ENCODE results near the gene CRYBB1.
"Not testable (repeated sequence)": the region's sequence is repeated elsewhere in the genome, so short reads cannot be mapped to it uniquely, and the experiment has no call there.

CRYBB1 gene

DNA sequence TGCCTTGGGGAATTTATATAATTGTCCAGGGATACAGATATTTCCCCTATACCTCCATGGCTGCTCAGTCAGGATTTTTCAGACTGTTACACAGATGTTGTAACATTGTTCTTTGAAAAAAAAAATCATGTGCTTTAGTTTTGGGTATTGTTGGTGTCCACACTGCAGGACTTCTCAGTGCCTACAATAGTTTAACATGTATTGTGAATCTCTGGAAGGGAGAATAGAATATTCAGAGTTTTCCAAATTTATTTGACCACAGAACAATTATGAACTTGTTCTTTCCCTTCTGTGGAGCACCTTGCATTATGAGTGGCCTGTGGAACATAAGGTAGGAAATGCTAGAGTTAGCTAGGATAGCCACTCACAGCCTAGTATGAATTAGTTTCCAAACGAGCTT, 18.5 kb upstream of the CRYBB1 start:
- no peak for DNase-seq (ENCODE audit: low read depth in 2 of 2)

- no peak for DNase-seq (ENCODE audit: low read depth in 2 of 2)
These were observed 17.3 kb upstream of the CRYBB1 start for GRCh38 chr22:26635117-26635516.

DNA sequence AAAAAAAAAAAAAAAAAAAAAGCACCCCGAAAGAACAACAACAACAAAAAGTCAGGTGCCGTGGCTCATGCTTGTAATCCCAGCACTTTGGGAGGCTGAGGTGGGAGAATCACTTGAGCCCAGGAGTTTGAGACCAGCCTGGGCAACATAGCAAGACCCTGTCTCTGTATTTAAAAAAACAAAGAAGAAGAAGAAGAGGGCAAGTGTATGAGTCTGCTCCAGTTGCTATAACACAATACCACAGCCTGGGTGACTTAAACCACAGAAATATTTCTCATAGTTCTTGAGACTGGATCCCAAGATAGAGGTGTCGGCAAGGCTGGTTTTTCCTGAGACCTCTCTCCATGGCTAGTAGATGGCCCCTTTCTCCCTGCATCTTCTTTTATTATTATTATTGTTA, 16.4 kb upstream of the CRYBB1 start:
- no peak for DNase-seq (ENCODE audit: low read depth in 2 of 2)

DNA sequence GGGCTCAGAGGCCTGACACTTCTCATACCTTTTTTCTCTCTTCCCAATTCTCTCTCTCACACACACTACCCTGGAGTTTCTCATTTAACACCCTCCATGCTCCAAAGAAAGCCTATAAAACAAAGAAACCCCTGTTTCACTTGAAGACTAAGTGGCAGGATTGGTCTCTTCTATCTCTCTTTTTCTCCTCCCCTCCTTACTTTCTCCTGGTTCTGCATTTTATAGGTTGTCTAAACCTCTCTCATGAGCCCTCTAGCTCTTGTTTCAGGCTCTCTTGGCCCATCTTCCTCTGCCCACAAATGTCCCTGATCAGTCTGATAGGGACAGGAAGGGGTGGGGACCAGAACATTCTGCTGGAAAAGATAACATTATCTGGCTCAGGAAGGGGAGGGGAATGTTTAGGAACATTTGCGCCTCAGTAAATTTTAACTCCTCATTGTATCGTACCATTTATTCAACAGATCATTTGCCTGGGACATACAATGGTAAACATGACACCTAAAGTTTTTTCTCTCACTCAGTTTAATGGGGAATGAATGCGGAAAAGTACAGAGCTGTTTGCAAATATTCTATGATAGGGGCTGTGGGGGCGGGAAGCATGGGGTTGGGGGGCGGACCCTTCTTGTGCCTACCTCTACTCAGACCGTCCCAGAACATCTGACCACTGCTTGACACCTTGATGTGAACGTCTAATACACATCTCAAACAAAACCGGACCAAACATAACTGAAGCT, 14.8 kb upstream of the CRYBB1 start:
- DNase-seq (ENCODE audit: low read depth in 2 of 2): no peak

DNA sequence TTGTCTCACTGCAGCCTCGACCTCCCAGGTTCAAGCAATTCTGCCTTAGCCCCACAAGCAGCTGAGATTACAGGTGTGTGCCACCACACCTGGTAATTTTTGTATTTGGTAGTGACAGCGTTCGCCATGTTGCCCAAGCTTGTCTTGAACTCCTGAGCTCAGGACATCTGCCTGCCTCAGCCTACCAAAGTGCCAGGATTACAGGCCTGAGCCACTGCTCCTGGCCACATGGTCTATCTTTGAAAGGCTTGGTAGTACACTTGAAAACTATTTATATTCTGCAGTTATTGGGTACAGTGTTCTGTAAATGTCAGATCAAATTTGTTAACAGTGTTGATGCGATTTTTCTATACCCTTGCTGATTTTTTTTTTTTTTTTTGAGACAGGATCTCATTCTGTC, 13.5 kb upstream of the CRYBB1 start:
- DNase-seq (ENCODE audit: low read depth in 2 of 2): no peak

GRCh38 chr22:26629988-26630761, 12.3 kb upstream of the CRYBB1 start:
- DNase-seq (ENCODE audit: low read depth in 2 of 2): no peak

DNA sequence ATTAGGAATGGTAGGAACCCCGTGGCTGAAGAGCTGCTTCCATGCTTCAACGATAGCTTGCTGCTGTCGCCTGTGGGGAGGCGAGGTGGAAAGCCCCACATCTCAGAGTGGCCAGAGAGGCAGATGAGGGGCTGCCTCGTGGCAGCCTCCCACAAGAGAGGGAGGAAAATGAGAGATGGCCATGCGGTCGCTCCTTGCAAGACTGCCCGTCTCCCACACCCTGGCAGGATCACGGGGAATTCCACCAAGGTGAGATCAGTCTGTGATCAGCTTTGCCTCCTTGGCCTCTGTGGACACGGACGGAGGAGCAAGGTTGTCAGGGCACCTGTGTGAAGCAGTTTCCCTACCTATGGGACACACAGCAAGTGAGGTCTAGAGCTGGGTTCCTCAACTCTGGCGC, 7.0 kb upstream of the CRYBB1 start:
- no peak for DNase-seq (ENCODE audit: low read depth in 2 of 2)

GRCh38 chr22:26623984-26624383, 6.2 kb upstream of the CRYBB1 start:
- DNase-seq (ENCODE audit: low read depth in 2 of 2): no peak

DNA sequence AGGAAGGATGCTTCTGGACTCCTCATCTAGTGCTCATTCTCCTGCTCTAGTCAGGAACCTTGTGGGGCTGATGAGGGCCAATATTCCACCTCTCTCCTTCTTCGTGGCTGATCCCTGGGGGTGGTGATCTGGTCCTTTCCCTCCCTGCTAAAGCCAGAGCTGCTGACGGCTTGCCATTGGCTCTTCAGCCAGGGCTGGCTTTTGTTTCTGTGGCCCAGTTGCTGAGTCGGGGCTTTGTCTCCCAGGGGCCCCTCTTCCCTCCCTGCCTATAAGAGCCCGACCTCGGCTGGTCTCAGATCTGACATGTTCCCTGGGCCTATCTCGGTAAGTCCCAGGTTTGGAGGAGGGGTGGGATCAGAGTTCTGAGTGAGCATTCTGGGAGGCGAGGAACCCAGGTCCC, 3.8 kb upstream of the CRYBB1 start, which contains the start of gene CRYBA4:
TSS of gene CRYBA4 (plus strand) at position 301 of the 400 bp plus-strand sequence. CDS start 634 bp downstream, outside the sequence.
- no peak for DNase-seq (ENCODE audit: low read depth in 2 of 2)

- DNase-seq (ENCODE audit: low read depth in 2 of 2): no peak
These were observed 2.4 kb upstream of the CRYBB1 start for GRCh38 chr22:26620197-26620596.

GRCh38 chr22:26619510-26619909, 1.7 kb upstream of the CRYBB1 start:
- no peak for DNase-seq (ENCODE audit: low read depth in 2 of 2)

DNA sequence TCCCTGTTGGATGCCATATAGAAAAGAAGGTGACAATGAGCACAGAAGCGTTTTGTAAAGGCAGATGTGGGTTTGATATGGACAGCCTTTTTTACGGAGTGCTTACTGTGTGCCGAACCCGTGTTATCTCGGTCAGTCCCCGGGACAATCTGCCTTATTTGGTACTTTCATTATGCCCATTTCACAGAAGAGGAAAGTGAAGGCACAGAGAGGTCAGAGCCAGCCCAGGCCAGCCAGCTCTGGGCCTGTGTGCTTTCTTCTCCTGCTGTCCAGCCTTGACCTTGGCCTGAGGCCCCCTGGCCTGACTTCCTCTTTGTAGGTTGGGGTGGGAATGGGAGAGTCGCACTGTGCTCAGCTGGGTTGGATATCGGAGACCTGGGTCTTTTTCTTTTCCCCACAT, 628 bp upstream of the CRYBB1 start:
- DNase-seq (ENCODE audit: low read depth in 2 of 2): no peak

DNA sequence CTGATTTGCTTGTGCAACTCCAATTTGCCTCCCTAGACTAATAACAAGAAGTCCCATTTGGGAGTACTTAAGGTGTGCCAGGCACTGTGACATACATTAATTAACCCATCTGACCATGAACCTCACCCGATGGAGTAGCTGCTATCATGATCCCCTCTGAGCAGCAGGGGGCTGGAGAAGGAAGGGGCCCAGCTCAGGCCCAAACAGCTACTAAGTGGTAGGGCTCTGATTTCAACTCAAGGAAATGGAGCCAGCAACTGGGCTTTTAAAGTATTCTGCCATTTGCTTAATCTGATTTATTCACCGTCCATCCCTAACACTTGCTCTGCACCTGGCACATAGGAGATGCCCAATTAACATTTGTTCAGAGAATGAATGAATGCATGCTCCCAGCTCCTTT, 1.2 kb downstream of the CRYBB1 start:
- no peak for DNase-seq (ENCODE audit: low read depth in 2 of 2)

DNA sequence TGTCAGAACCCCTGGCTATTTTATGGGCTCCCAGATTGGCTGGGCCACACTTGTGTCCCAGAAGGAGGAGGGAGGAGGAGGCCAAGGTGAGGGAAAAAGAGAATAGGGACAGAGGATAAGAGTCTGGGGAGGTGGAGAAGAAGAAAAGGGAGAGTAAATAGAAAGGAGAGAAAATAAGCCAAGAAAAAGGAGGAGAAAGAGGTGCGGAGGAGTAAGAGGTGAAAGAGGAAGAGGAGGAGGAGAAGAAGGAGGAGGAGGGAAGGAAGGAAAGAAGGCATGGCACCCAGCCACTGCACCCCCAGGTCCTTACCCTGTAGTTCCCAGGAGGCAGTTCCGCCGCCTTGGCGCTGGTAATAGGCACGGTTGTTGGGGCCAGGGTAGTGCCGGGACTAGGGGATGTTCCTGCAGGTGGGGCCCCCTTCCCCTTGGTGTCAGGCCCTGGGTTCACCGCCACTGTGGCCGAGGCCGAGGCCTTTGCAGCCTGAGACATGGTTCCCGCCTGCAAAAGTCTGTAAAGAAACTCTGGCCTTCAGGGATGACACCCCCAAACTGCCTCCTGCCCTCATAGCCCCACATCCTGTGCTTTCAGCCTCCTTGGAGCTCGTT, 1.9 kb downstream of the CRYBB1 start:
- DNase-seq (ENCODE audit: low read depth in 2 of 2): no peak

DNA sequence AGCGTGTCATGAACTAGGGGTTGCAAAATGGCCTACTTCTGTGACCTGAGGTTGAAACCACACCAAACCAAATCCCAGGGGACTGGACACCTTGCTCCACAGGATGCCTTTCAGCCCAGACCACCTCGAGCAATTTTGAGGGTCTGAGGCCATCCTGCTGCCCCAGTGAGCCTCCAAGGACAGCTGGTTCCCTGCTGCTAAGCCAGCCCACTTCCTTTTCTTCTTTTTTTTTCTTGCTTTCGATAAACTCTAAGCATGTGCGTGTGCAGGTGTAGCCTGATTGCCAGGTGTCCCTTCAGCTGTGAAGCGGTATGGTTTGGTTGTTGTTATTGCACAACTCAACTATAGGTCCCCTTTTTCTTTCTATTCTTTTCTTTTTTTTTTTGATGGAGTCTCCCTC, 2.7 kb downstream of the CRYBB1 start:
- no peak for DNase-seq (ENCODE audit: low read depth in 2 of 2)

- no peak for DNase-seq (ENCODE audit: low read depth in 2 of 2)
These were observed 3.5 kb downstream of the CRYBB1 start for GRCh38 chr22:26614322-26614721.

- not testable (repeated sequence) for DNase-seq (ENCODE audit: low read depth in 2 of 2)
These were observed 4.1 kb downstream of the CRYBB1 start for GRCh38 chr22:26613753-26614152.

GRCh38 chr22:26612652-26613051, 5.2 kb downstream of the CRYBB1 start:
- DNase-seq (ENCODE audit: low read depth in 2 of 2): no peak

DNA sequence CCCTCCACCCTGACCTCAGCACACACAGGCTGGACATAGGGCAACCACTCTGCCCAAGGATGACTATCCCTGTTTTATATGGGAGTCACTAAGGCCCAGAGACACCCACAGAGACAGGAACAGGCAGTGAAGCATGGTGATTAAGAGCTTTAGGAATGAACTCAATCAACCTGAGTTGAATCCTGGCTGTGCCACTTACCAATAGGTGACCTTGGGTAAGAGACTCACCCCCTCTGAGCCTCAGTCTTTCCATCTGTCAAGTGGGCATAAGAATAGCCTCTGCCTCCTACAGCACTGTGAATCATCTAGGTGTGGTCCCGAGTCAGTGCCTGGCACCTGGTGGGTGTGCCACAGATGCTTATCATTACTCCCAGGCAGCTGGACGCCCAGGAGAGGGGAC, 6.8 kb downstream of the CRYBB1 start:
- no peak for DNase-seq (ENCODE audit: low read depth in 2 of 2)

DNA sequence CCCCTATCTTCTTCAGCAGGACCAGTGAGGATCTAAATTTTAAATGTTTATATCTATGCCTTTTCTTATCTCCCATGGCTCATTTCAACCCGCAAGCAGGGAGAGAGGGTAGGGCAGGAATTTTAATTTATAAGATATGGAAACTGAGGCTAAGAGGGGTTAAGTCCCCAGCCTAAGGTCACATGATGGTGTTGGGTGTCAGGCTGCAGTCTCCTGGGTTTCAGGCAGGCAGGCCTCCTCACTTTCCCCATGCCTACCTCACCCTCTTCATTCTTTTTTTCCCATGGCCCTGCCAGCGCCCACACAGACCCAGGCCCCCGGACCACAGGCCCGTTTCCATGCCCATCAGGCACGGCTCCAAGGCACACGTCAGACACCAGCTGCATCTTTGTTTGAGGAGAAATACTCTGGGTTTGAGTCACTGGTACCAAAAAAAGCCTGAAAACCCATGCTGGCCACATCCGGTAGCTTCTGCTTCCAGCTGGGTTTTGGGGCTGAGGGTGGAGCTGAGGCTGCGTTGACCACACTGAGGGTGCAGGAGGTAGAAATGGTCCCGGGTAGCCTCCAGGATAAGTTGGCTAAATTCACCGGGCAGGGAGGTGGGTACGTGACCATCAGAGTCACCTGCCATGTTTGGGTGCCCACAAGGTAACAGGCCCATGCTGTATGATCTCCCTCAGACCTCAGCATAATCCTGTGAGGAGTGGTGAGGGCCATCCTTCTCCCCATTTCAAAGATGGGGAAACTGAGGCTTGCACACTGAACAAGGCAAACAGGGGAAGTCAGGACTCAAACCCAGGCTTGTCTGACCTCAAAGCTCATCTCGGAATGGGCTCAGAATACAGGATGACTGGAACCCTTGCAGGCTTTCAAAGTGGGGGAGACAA, 7.5 kb downstream of the CRYBB1 start:
- no peak for DNase-seq (ENCODE audit: low read depth in 2 of 2)

- DNase-seq (ENCODE audit: low read depth in 2 of 2): no peak
These were observed 8.5 kb downstream of the CRYBB1 start for GRCh38 chr22:26609287-26609686.

DNA sequence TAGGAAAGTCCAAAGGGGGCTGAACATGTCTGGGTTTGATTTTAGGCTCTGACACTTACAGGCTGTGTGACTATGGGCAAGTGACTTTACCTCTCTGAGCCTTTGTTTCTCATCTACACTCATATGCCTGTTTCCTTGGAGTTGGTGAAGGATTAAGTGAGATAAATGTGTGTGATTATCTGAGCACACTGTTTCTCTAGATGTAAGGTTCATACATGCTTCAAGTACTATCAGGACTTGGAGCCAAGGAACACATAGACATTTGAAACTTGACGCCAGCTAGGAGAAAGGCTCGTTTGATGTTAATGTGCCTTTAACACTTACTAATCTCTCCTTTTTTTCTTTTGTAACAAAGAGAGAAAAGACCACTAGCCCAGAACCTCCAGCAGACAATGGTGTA, 9.7 kb downstream of the CRYBB1 start:
- DNase-seq (ENCODE audit: low read depth in 2 of 2): no peak

All from activated CD8-positive, alpha-beta memory T cell treated with anti-CD3 and anti-CD28 coated beads for 4 hours (primary cell).